ENCODE results near the gene SLC38A7.

Gene SLC38A7

DNA sequence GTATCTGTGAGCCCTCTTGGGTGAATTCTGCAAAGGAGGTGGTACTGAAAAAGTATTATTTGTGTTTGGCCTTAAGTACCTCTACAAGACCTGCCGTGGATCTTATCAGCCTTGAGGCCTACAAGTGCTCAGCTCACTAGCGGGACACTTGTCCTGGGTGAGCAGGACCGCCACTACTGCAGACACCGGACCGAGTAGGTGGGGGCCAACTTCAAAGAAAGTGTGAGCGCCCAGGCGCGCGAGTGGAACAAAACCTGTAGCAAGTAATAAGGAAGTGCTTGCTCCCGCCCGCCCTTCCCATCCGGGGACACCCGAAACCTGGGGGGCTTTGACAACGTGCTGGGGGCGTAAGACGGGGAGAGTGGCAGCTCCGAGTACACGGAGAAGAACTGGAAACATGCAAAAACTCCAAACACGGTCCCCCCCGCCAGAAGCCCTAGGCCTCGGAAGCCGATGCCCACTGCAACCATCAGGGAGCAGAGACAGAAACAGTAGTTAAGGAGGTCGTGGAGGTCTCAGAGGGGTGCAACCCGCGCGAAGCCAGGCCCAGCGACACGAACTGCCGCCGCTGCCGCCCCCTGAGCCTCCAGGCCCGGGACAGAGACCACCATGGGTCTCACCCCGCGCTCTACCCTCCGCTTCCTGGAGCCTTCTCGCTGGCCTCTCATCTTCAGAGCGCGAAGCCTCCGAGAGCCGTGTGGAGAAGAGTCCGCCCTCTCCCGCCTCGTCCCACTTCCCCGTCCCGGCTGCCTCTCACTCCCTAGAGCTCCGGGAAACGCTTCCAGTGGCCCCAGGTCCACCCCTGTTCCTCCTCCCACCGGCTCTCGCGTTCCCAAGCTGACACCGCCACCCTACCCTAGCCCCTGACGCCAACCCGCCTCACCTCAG lies 55.5 kb downstream of the SLC38A7 start:
- Histone ChIP-seq H2BK12ac (ENCODE audit: low read length in 2 of 2) (no peak overlapping the region), H3K79me1 (replicated peaks; ENCODE audit: low read length, poor library complexity, severe bottlenecking) (no peaks in the 10 kb centered on the region), H3K27me3 (ENCODE audit: control insufficient read depth in 1 of 2, insufficient read depth in 1 of 2, low read length in 2 of 2) (no peaks in the 10 kb centered on the region), H2BK5ac (ENCODE audit: low read depth, low read length, poor library complexity, severe bottlenecking) (peak overlapping the region; percentile 69), H3K23ac (ENCODE audit: low read length in 2 of 2) (peak overlapping the region in 1 of 2 experiments; percentile 87), H3K18ac (ENCODE audit: low read depth in 1 of 2, low read length in 2 of 2) (peak overlapping the region; percentile 81 to 99), H4K91ac (ENCODE audit: low read length) (peak overlapping the region; percentile 78), H3K27ac (ENCODE audit: low read length, poor library complexity, severe bottlenecking) (peak overlapping the region; percentile 95), H4K8ac (ENCODE audit: low read length) (peak overlapping the region; percentile 57), H3K4me1 (ENCODE audit: control insufficient read depth, insufficient read depth, low read depth, low read length) (peaks cover 3% of the 10 kb centered on the region), H3K14ac (ENCODE audit: low read length in 2 of 2) (peak overlapping the region; percentile 2 to 97), H3K4me3 (ENCODE audit: insufficient read depth in 1 of 2, low read depth in 1 of 2, low read length in 2 of 2) (peak overlapping the region; percentile 84 to 90), H3K4ac (ENCODE audit: low read depth in 1 of 2, low read length in 2 of 2) (peak overlapping the region; percentile 63 to 95), H3K4me2 (ENCODE audit: low read length, poor library complexity, severe bottlenecking) (peak overlapping the region; percentile 48), H2BK120ac (ENCODE audit: low read depth, low read length) (peak overlapping the region; percentile 51), H2AK5ac (ENCODE audit: low read length, severe bottlenecking) (no peak overlapping the region), H3K9me3 (ENCODE audit: control insufficient read depth, low read length) (no peaks in the 10 kb centered on the region), H2BK15ac (ENCODE audit: low read depth, poor library complexity, severe bottlenecking) (peak overlapping the region; percentile 30), H2AFZ (ENCODE audit: low read depth, low read length) (peak overlapping the region; percentile 70), H3K36me3 (ENCODE audit: control insufficient read depth in 1 of 2, insufficient read depth in 2 of 2, low read depth in 1 of 2, low read length in 2 of 2) (peaks cover 5 to 9% of the 10 kb centered on the region in 2 experiments), H3K9ac (ENCODE audit: low read length) (peak overlapping the region; percentile 97)
- under 1% methylated on average over 43 of the region's 53 CpGs for WGBS
- peak; percentile 49 for DNase-seq

- Histone ChIP-seq H2AK5ac (ENCODE audit: low read length, severe bottlenecking) (no peak overlapping the region), H2BK12ac (ENCODE audit: low read length in 2 of 2) (no peak overlapping the region), H2BK5ac (ENCODE audit: low read depth, low read length, poor library complexity, severe bottlenecking) (no peak overlapping the region), H2BK15ac (ENCODE audit: low read depth, poor library complexity, severe bottlenecking) (no peak overlapping the region), H3K18ac (ENCODE audit: low read depth in 1 of 2, low read length in 2 of 2) (no peak overlapping the region), H2AFZ (ENCODE audit: low read depth, low read length) (no peak overlapping the region), H3K9me3 (ENCODE audit: control insufficient read depth, low read length) (no peaks in the 10 kb centered on the region), H3K36me3 (ENCODE audit: control insufficient read depth in 1 of 2, insufficient read depth in 2 of 2, low read depth in 1 of 2, low read length in 2 of 2) (peaks cover 23 to 47% of the 10 kb centered on the region in 2 experiments), H3K4me3 (ENCODE audit: insufficient read depth in 1 of 2, low read depth in 1 of 2, low read length in 2 of 2) (no peak overlapping the region), H2BK120ac (ENCODE audit: low read depth, low read length) (no peak overlapping the region), H3K79me1 (replicated peaks; ENCODE audit: low read length, poor library complexity, severe bottlenecking) (peaks cover 1% of the 10 kb centered on the region), H3K4me1 (ENCODE audit: control insufficient read depth, insufficient read depth, low read depth, low read length) (peaks cover 3% of the 10 kb centered on the region), H3K14ac (ENCODE audit: low read length in 2 of 2) (no peak overlapping the region), H3K27ac (ENCODE audit: low read length, poor library complexity, severe bottlenecking) (no peak overlapping the region), H3K4me2 (ENCODE audit: low read length, poor library complexity, severe bottlenecking) (no peak overlapping the region), H3K27me3 (ENCODE audit: control insufficient read depth in 1 of 2, insufficient read depth in 1 of 2, low read length in 2 of 2) (no peaks in the 10 kb centered on the region), H4K91ac (ENCODE audit: low read length) (no peak overlapping the region), H4K8ac (ENCODE audit: low read length) (no peak overlapping the region), H3K4ac (ENCODE audit: low read depth in 1 of 2, low read length in 2 of 2) (no peak overlapping the region), H3K23ac (ENCODE audit: low read length in 2 of 2) (no peak overlapping the region), H3K9ac (ENCODE audit: low read length) (no peak overlapping the region)
- 89% methylated on average over 6 of the region's 7 CpGs for WGBS
- DNase-seq: no peak
These were observed 60.4 kb downstream of the SLC38A7 start for GRCh38 chr16:58624209-58624608.

DNA sequence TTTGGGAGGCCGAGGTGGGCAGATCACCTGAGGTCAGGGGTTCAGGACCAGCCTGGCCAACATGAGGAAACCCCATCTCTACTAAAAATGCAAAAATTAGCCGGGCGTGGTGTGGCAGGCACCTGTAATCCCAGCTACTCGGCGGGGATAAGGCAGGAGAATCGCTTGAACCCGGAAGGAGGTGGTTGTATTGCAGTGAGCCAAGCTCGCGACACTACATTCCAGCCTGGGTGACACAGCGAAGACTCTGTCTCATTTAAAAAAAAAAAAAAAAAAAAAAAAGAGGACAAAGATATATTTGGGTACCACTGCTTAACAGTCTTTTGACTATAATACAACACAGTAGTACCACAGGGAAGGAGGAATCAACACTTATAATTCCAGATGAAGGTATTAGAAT lies 64.2 kb downstream of the SLC38A7 start:
- Histone ChIP-seq H3K27ac (ENCODE audit: low read length, poor library complexity, severe bottlenecking) (no peak overlapping the region), H2AK5ac (ENCODE audit: low read length, severe bottlenecking) (no peak overlapping the region), H2AFZ (ENCODE audit: low read depth, low read length) (no peak overlapping the region), H3K9ac (ENCODE audit: low read length) (no peak overlapping the region), H3K4ac (ENCODE audit: low read depth in 1 of 2, low read length in 2 of 2) (no peak overlapping the region), H3K4me3 (ENCODE audit: insufficient read depth in 1 of 2, low read depth in 1 of 2, low read length in 2 of 2) (no peak overlapping the region), H4K91ac (ENCODE audit: low read length) (no peak overlapping the region), H3K9me3 (ENCODE audit: control insufficient read depth, low read length) (no peaks in the 10 kb centered on the region), H2BK15ac (ENCODE audit: low read depth, poor library complexity, severe bottlenecking) (no peak overlapping the region), H3K18ac (ENCODE audit: low read depth in 1 of 2, low read length in 2 of 2) (no peak overlapping the region), H3K79me1 (replicated peaks; ENCODE audit: low read length, poor library complexity, severe bottlenecking) (peaks cover 3% of the 10 kb centered on the region), H2BK5ac (ENCODE audit: low read depth, low read length, poor library complexity, severe bottlenecking) (no peak overlapping the region), H3K27me3 (ENCODE audit: control insufficient read depth in 1 of 2, insufficient read depth in 1 of 2, low read length in 2 of 2) (no peaks in the 10 kb centered on the region), H3K4me1 (ENCODE audit: control insufficient read depth, insufficient read depth, low read depth, low read length) (no peaks in the 10 kb centered on the region), H3K4me2 (ENCODE audit: low read length, poor library complexity, severe bottlenecking) (no peak overlapping the region), H3K36me3 (ENCODE audit: control insufficient read depth in 1 of 2, insufficient read depth in 2 of 2, low read depth in 1 of 2, low read length in 2 of 2) (peaks cover 36 to 76% of the 10 kb centered on the region in 2 experiments), H3K14ac (ENCODE audit: low read length in 2 of 2) (no peak overlapping the region), H2BK12ac (ENCODE audit: low read length in 2 of 2) (no peak overlapping the region), H3K23ac (ENCODE audit: low read length in 2 of 2) (no peak overlapping the region), H2BK120ac (ENCODE audit: low read depth, low read length) (no peak overlapping the region), H4K8ac (ENCODE audit: low read length) (no peak overlapping the region)
- no peak for DNase-seq
- WGBS: 99% methylated on average over 7 of the region's 10 CpGs

- no peak overlapping the region for H2AFZ ChIP-seq (ENCODE audit: low read depth, low read length)
- H3K9me3 ChIP-seq (ENCODE audit: control insufficient read depth, low read length): no peaks in the 10 kb centered on the region
- peaks cover 1% of the 10 kb centered on the region for H3K4me1 ChIP-seq (ENCODE audit: control insufficient read depth, insufficient read depth, low read depth, low read length)
- no peak overlapping the region for H3K14ac ChIP-seq (ENCODE audit: low read length in 2 of 2)
- no peak overlapping the region for H4K91ac ChIP-seq (ENCODE audit: low read length)
- no peak overlapping the region for H3K23ac ChIP-seq (ENCODE audit: low read length in 2 of 2)
- no peak overlapping the region for H2BK15ac ChIP-seq (ENCODE audit: low read depth, poor library complexity, severe bottlenecking)
- WGBS: no CpG with 5 or more reads among the region's 3 CpGs
- no peak for DNase-seq
- H3K4me2 ChIP-seq (ENCODE audit: low read length, poor library complexity, severe bottlenecking): no peak overlapping the region
- no peak overlapping the region for H2BK12ac ChIP-seq (ENCODE audit: low read length in 2 of 2)
- H2BK120ac ChIP-seq (ENCODE audit: low read depth, low read length): no peak overlapping the region
- peak overlapping the region; percentile 41 for H3K9ac ChIP-seq (ENCODE audit: low read length)
- H3K36me3 ChIP-seq (ENCODE audit: control insufficient read depth in 1 of 2, insufficient read depth in 2 of 2, low read depth in 1 of 2, low read length in 2 of 2): peaks cover 21 to 43% of the 10 kb centered on the region in 2 experiments
- no peak overlapping the region for H2BK5ac ChIP-seq (ENCODE audit: low read depth, low read length, poor library complexity, severe bottlenecking)
- peaks cover 2% of the 10 kb centered on the region for H3K79me1 ChIP-seq (replicated peaks; ENCODE audit: low read length, poor library complexity, severe bottlenecking)
- no peak overlapping the region for H3K4me3 ChIP-seq (ENCODE audit: insufficient read depth in 1 of 2, low read depth in 1 of 2, low read length in 2 of 2)
- H3K18ac ChIP-seq (ENCODE audit: low read depth in 1 of 2, low read length in 2 of 2): no peak overlapping the region
- H3K27me3 ChIP-seq (ENCODE audit: control insufficient read depth in 1 of 2, insufficient read depth in 1 of 2, low read length in 2 of 2): no peaks in the 10 kb centered on the region
- H4K8ac ChIP-seq (ENCODE audit: low read length): no peak overlapping the region
- no peak overlapping the region for H2AK5ac ChIP-seq (ENCODE audit: low read length, severe bottlenecking)
- no peak overlapping the region for H3K4ac ChIP-seq (ENCODE audit: low read depth in 1 of 2, low read length in 2 of 2)
- no peak overlapping the region for H3K27ac ChIP-seq (ENCODE audit: low read length, poor library complexity, severe bottlenecking)
These were observed 69.3 kb downstream of the SLC38A7 start for GRCh38 chr16:58615280-58615679.
